Osteoblast (primary cell): ENCODE measurements around the gene E2F8. TPM values are rescaled to one million over a fixed set of nuclear protein-coding genes. Genes with fewer than 3 reads are reported as not detected.
A peak's percentile ranks its signal among the peaks of the same experiment; 100 is the strongest.

Source experiments
- DNase-seq: peaks from one replicate; pipeline ENCODE4 v3.0.0; 2011; ENCODE audit warnings: low spot score, mixed read lengths; ENCODE audit not compliant: insufficient read length; ENCODE audit errors: missing footprints
- H2AFZ ChIP-seq: 2 replicates; pipeline ENCODE4 v1.6.0; 2011; ENCODE audit warnings: mild to moderate bottlenecking, low read length
- H3K27ac ChIP-seq: 2 replicates; pipeline ENCODE4 v1.5.1; 2011; ENCODE audit warnings: mild to moderate bottlenecking, low read depth, low read length, moderate library complexity
- H3K27me3 ChIP-seq: 2 replicates; pipeline ENCODE4 v1.6.0; 2012; ENCODE audit warnings: mild to moderate bottlenecking, control low read depth, inconsistent platforms, low read length, moderate library complexity; ENCODE audit not compliant: insufficient read depth
- H3K36me3 ChIP-seq: 2 replicates; pipeline ENCODE4 v1.5.1; 2011; ENCODE audit warnings: mild to moderate bottlenecking, low read length, control low read depth, moderate library complexity; ENCODE audit not compliant: insufficient read depth
- H3K4me1 ChIP-seq: 2 replicates; pipeline ENCODE4 v1.5.1; 2011; ENCODE audit warnings: mild to moderate bottlenecking, low read length, control low read depth, moderate library complexity; ENCODE audit not compliant: insufficient read depth
- H3K4me2 ChIP-seq: 2 replicates; pipeline ENCODE4 v1.6.0; 2011; ENCODE audit warnings: mild to moderate bottlenecking, low read length; ENCODE audit not compliant: insufficient read depth
- H3K4me3 ChIP-seq: fragments of 200-600 bp; sonication (generic); 3 replicates; pipeline ENCODE4 v1.5.1; 2012; ENCODE audit warnings: mild to moderate bottlenecking, low read length, inconsistent platforms; ENCODE audit not compliant: insufficient read depth
- H3K79me2 ChIP-seq: 2 replicates; pipeline ENCODE4 v1.6.0; 2012; ENCODE audit warnings: mild to moderate bottlenecking, low read length, control low read depth, inconsistent platforms; ENCODE audit not compliant: insufficient read depth
- H3K9me3 ChIP-seq: 2 replicates; pipeline ENCODE4 v1.5.1; 2011; ENCODE audit warnings: low read depth, low read length, control low read depth
- H4K20me1 ChIP-seq: 2 replicates; pipeline ENCODE4 v1.6.0; 2012; ENCODE audit warnings: mild to moderate bottlenecking, low read length, control low read depth; ENCODE audit not compliant: insufficient read depth
- total RNA-seq: library from RNA; depleted of rRNA; stranded (reverse); fragments of >200 nt; gene quantifications from 2 replicates; pipeline ENCODE4 v1.2.3, GENCODE V29; 2012
- TF ChIP-seq, protein P1 (sequence below): IDR thresholded peaks from 2 replicates; pipeline ENCODE4 v1.5.1; 2011; ENCODE audit warnings: mild to moderate bottlenecking, low read depth, low read length, moderate library complexity; ENCODE audit errors: extremely low read depth

E2F8 gene
- total RNA-seq, 1 donor: 0.36 TPM

GRCh38 chr11:19268909-19269308, 28.2 kb upstream of the E2F8 start:
- Histone ChIP-seq H3K4me3 (no peak overlapping the region), H3K36me3 (no peaks in the 10 kb centered on the region), H3K79me2 (no peaks in the 10 kb centered on the region), H3K27me3 (peaks cover 49% of the 10 kb centered on the region), H3K4me2 (no peak overlapping the region), H2AFZ (no peak overlapping the region), H3K27ac (no peak overlapping the region), H4K20me1 (no peaks in the 10 kb centered on the region), H3K9me3 (no peaks in the 10 kb centered on the region), H3K4me1 (no peaks in the 10 kb centered on the region)
- DNase-seq: no peak
- TF ChIP-seq, protein P1, sequence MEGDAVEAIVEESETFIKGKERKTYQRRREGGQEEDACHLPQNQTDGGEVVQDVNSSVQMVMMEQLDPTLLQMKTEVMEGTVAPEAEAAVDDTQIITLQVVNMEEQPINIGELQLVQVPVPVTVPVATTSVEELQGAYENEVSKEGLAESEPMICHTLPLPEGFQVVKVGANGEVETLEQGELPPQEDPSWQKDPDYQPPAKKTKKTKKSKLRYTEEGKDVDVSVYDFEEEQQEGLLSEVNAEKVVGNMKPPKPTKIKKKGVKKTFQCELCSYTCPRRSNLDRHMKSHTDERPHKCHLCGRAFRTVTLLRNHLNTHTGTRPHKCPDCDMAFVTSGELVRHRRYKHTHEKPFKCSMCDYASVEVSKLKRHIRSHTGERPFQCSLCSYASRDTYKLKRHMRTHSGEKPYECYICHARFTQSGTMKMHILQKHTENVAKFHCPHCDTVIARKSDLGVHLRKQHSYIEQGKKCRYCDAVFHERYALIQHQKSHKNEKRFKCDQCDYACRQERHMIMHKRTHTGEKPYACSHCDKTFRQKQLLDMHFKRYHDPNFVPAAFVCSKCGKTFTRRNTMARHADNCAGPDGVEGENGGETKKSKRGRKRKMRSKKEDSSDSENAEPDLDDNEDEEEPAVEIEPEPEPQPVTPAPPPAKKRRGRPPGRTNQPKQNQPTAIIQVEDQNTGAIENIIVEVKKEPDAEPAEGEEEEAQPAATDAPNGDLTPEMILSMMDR: no peak

- Histone ChIP-seq H3K36me3 (no peaks in the 10 kb centered on the region), H4K20me1 (no peaks in the 10 kb centered on the region), H3K27ac (no peak overlapping the region), H2AFZ (no peak overlapping the region), H3K4me2 (no peak overlapping the region), H3K4me3 (no peak overlapping the region), H3K4me1 (no peaks in the 10 kb centered on the region), H3K79me2 (no peaks in the 10 kb centered on the region), H3K9me3 (no peaks in the 10 kb centered on the region), H3K27me3 (peaks cover 58% of the 10 kb centered on the region)
- DNase-seq: no peak
- TF ChIP-seq, protein P1: no peak
Observed at GRCh38 chr11:19267567-19267966, 26.8 kb upstream of the E2F8 start.

DNA sequence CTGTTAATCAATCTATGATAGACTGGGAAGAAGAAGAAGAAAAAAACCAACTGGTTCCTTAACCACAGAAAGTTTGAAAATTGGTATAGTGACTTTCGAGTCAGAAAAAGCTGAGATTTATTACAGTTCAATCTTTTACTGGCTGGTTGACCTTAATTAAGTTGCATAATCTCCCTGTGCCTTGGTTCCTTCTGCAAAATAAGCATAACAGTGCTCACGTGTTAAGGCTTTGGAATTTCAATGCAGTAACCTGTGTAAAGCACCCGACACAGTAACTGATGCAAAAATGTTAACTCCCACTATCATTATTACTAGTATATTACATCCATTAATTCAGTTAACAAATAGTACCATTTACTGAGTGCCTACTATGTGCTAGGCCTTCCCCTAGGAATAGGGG, 22.6 kb upstream of the E2F8 start:
- H3K27me3 ChIP-seq: peaks cover 37% of the 10 kb centered on the region
- H3K27ac ChIP-seq: no peak overlapping the region
- H3K79me2 ChIP-seq: no peaks in the 10 kb centered on the region
- no peak overlapping the region for H3K4me2 ChIP-seq
- H3K9me3 ChIP-seq: no peaks in the 10 kb centered on the region
- DNase-seq: no peak
- H4K20me1 ChIP-seq: no peaks in the 10 kb centered on the region
- H2AFZ ChIP-seq: no peak overlapping the region
- H3K36me3 ChIP-seq: no peaks in the 10 kb centered on the region
- H3K4me3 ChIP-seq: no peak overlapping the region
- TF ChIP-seq, protein P1: no peak
- H3K4me1 ChIP-seq: no peaks in the 10 kb centered on the region

GRCh38 chr11:19259487-19260345, 19.0 kb upstream of the E2F8 start:
- Histone ChIP-seq H3K79me2 (no peaks in the 10 kb centered on the region), H3K36me3 (no peaks in the 10 kb centered on the region), H4K20me1 (no peaks in the 10 kb centered on the region), H2AFZ (no peak overlapping the region), H3K27ac (no peak overlapping the region), H3K9me3 (no peaks in the 10 kb centered on the region), H3K4me1 (no peaks in the 10 kb centered on the region), H3K4me2 (peak overlapping the region; percentile 70), H3K4me3 (peak overlapping the region; percentile 15), H3K27me3 (peaks cover 34% of the 10 kb centered on the region)
- TF ChIP-seq, protein P1: peak; percentile 97
- DNase-seq: no peak
